Thyroid gland (tissue), 4 donors: ENCODE measurements around the gene SWT1.

Source experiments
- POLR2A ChIP-seq, 2 donors: fragments of 450-650 bp; IDR thresholded peaks; one replicate each; pipeline ENCODE4 v1.6.1; 2017; ENCODE audit warnings: antibody characterized with exemption in 2 of 2, mild to moderate bottlenecking in 2 of 2, moderate library complexity in 1 of 2
- TF ChIP-seq, protein P1 (sequence below), 6 experiments: fragments of 200-600 bp in 3 of 6; fragments of 450-650 bp in 3 of 6; sonication (generic) in 3 of 6; IDR thresholded peaks; one replicate each; pipeline ENCODE4 v1.5.1; 2016 to 2019; ENCODE audit warnings: antibody characterized with exemption in 6 of 6, mild to moderate bottlenecking in 2 of 6, inconsistent platforms in 1 of 6, moderate library complexity in 1 of 6

- no peak for TF ChIP-seq POLR2A (IDR thresholded peaks at IDR 0.05)
- TF ChIP-seq, protein P1, sequence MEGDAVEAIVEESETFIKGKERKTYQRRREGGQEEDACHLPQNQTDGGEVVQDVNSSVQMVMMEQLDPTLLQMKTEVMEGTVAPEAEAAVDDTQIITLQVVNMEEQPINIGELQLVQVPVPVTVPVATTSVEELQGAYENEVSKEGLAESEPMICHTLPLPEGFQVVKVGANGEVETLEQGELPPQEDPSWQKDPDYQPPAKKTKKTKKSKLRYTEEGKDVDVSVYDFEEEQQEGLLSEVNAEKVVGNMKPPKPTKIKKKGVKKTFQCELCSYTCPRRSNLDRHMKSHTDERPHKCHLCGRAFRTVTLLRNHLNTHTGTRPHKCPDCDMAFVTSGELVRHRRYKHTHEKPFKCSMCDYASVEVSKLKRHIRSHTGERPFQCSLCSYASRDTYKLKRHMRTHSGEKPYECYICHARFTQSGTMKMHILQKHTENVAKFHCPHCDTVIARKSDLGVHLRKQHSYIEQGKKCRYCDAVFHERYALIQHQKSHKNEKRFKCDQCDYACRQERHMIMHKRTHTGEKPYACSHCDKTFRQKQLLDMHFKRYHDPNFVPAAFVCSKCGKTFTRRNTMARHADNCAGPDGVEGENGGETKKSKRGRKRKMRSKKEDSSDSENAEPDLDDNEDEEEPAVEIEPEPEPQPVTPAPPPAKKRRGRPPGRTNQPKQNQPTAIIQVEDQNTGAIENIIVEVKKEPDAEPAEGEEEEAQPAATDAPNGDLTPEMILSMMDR (IDR thresholded peaks at IDR 0.05): no peak
Observed at GRCh38 chr1:185292237-185292636, 135.3 kb downstream of the SWT1 start.
